ENCODE results near the gene GAL3ST3. TPM values are rescaled to one million over a fixed set of nuclear protein-coding genes. Genes with fewer than 3 reads are reported as not detected.

GAL3ST3 gene
- total and polyA plus RNA-seq, 2 of the 8 experiments (the other 6 are each of a cell fraction or from before 2014, with no cell fraction given), result 21.1 to 21.4 TPM

- H2BK12ac ChIP-seq (ENCODE audit: low read depth, low read length), result 0 out of 2 replicates have a peak overlapping the region, but pooled peaks have one; percentile 60
- no peak overlapping the region for H2BK120ac ChIP-seq (replicated peaks; ENCODE audit: low read depth, low read length)
- H4K20me1 ChIP-seq (replicated peaks in 1 of 2; ENCODE audit: control insufficient read depth in 1 of 2, insufficient read depth in 2 of 2, low read length in 2 of 2), result peaks cover 0 to 4% of the 10 kb centered on the region in 2 experiments
- no peak overlapping the region for H3K4me3 ChIP-seq (ENCODE audit: extremely low read depth in 1 of 4, insufficient read depth in 2 of 4, low read depth in 3 of 4, low read length in 4 of 4)
- peaks cover 0 to 17% (median 8%) of the 10 kb centered on the region in 4 experiments; a peak in 5 of 8 replicates for H3K36me3 ChIP-seq (ENCODE audit: control insufficient read depth in 2 of 4, insufficient read depth in 4 of 4, low read length in 3 of 4)
- H3K18ac ChIP-seq (ENCODE audit: extremely low read depth, low read length), result no peak overlapping the region
- H4K5ac ChIP-seq (ENCODE audit: insufficient read length, low read depth, low read length), result no peak overlapping the region
- no peak overlapping the region for H3K23ac ChIP-seq (ENCODE audit: insufficient read length)
- peaks cover 0 to 10% of the 10 kb centered on the region in 2 experiments; a peak in 1 of 4 replicates for H3K9me3 ChIP-seq (ENCODE audit: insufficient read depth in 2 of 2, low read depth in 1 of 2, low read length in 1 of 2)
- H3K4ac ChIP-seq (replicated peaks; ENCODE audit: insufficient read length, low read depth, low read length), result no peak overlapping the region
- H2BK15ac ChIP-seq (ENCODE audit: low read length), result no peak overlapping the region
- no peak overlapping the region for H2AK5ac ChIP-seq (ENCODE audit: low read depth, low read length)
- peaks cover 0 to 21% (median 14%) of the 10 kb centered on the region in 4 experiments; a peak in 6 of 7 replicates for H3K4me1 ChIP-seq (replicated peaks in 1 of 4; ENCODE audit: control insufficient read depth in 3 of 4, insufficient read depth in 4 of 4, low read length in 3 of 4)
- H3K4me2 ChIP-seq (ENCODE audit: insufficient read depth in 1 of 2, low read depth in 2 of 2, low read length in 2 of 2), result 0 out of 4 replicates have a peak overlapping the region, but pooled peaks of 1 of the 2 experiments have one; percentile 35
- H3K27ac ChIP-seq (ENCODE audit: low read depth, low read length), result no peak overlapping the region
- H3K14ac ChIP-seq (ENCODE audit: insufficient read length), result no peak overlapping the region
- no peak for TF ChIP-seq EP300 (IDR thresholded peaks at IDR 0.05; ENCODE audit: borderline replicate concordance in 1 of 2, low read depth in 2 of 2, low read length in 2 of 2)
- no peak overlapping the region for H2AFZ ChIP-seq (ENCODE audit: low read length)
- FAIRE-seq (no peak), DNase-seq (ENCODE audit: low read depth in 1 of 2, low spot score in 2 of 2) (no peak)
- no peak overlapping the region for H3K9ac ChIP-seq (replicated peaks in 1 of 4; ENCODE audit: extremely low read depth in 1 of 4, low read depth in 3 of 4, low read length in 3 of 4)
- no peak overlapping the region for H4K91ac ChIP-seq (replicated peaks; ENCODE audit: insufficient read length, low read length)
- no peak overlapping the region for H2BK5ac ChIP-seq (ENCODE audit: low read depth, low read length)
- H3K23me2 ChIP-seq (ENCODE audit: low read depth, low read length), result peaks cover 6% of the 10 kb centered on the region; the same call in 1 of the 2 replicates
- ChIA-PET CTCF (ENCODE audit: partially characterized antibody) (interaction anchor here (0.6 to 5.7 kb wide), 29 partner anchors 8 to 466 kb away, joined by 3 to 39 read pairs (median 5); partner anchors contain the start of genes BANF1, CATSPER1, CCDC85B and EIF1AD), POLR2A (ENCODE audit: partially characterized antibody) (interaction anchor here (0.7 to 1.6 kb wide), 7 partner anchors 8 to 91 kb away, joined by 3 to 8 read pairs (median 3); partner anchors contain the start of gene CST6)
- no peaks in the 10 kb centered on the region for H3K27me3 ChIP-seq (replicated peaks in 1 of 4; ENCODE audit: control insufficient read depth in 3 of 4, extremely low read depth in 1 of 4, insufficient read depth in 3 of 4, low read length in 3 of 4)
- H3K79me2 ChIP-seq (ENCODE audit: control insufficient read depth in 1 of 2, insufficient read depth in 2 of 2, low read length in 2 of 2), result peaks cover 0 to 13% of the 10 kb centered on the region in 2 experiments; a peak in 1 of 4 replicates
- 92% methylated on average over 6 of the region's 6 CpGs; no CpG with 5 or more reads in 1 of the 2 experiments for WGBS, 2 experiments (ENCODE audit: extremely low coverage in 1 of 2, insufficient coverage in 1 of 2, insufficient read length in 1 of 2, insufficient replicate concordance in 2 of 2, low coverage in 1 of 2, low lambda C conversion rate in 2 of 2, missing lambda C conversion rate in 1 of 2)
- no peak overlapping the region for H3K56ac ChIP-seq (replicated peaks; ENCODE audit: insufficient read length, low read depth, low read length)
- no peak overlapping the region for H2BK20ac ChIP-seq (ENCODE audit: low read length)
- no peak overlapping the region for H4K8ac ChIP-seq (ENCODE audit: extremely low read depth, insufficient read depth, low read length)
- peaks cover 9% of the 10 kb centered on the region for H3K79me1 ChIP-seq (ENCODE audit: low read depth, low read length)
Observed at GRCh38 chr11:66044757-66045156, 4.2 kb downstream of the GAL3ST3 start.

Data from H1 (cell line).